ENCODE data around the gene AP1G2.
A peak's percentile ranks its signal among the peaks of the same experiment; 100 is the strongest.

The AP1G2 gene

GRCh38 chr14:23569443-23570151, 2.0 kb upstream of the AP1G2 start:
- no peak for DNase-seq

- DNase-seq: no peak
Observed at GRCh38 chr14:23568600-23569331, 1.2 kb upstream of the AP1G2 start.

- no peak for DNase-seq
Observed at GRCh38 chr14:23568021-23568599, 519 bp upstream of the AP1G2 start.

- DNase-seq: no peak
Observed at GRCh38 chr14:23566778-23567185, 809 bp downstream of the AP1G2 start.

GRCh38 chr14:23566112-23566777, 1.3 kb downstream of the AP1G2 start:
- DNase-seq: no peak

- DNase-seq: no peak
Observed at GRCh38 chr14:23565626-23566025, 2.0 kb downstream of the AP1G2 start.

- no peak for DNase-seq
Observed at GRCh38 chr14:23564876-23565275, 2.7 kb downstream of the AP1G2 start.

- DNase-seq: no peak
Observed at GRCh38 chr14:23564181-23564812, 3.3 kb downstream of the AP1G2 start.

GRCh38 chr14:23563473-23564180, 4.0 kb downstream of the AP1G2 start:
- DNase-seq: no peak

- peak; percentile 63 for DNase-seq
Observed at GRCh38 chr14:23562822-23563472, 4.6 kb downstream of the AP1G2 start.

GRCh38 chr14:23561873-23562821, 5.4 kb downstream of the AP1G2 start:
- DNase-seq: no peak

GRCh38 chr14:23561259-23561658, 6.3 kb downstream of the AP1G2 start:
- no peak for DNase-seq

GRCh38 chr14:23559926-23560520, 7.6 kb downstream of the AP1G2 start:
- DNase-seq: no peak

- DNase-seq: peak; percentile 31
Observed at GRCh38 chr14:23559010-23559925, 8.3 kb downstream of the AP1G2 start.

GRCh38 chr14:23558346-23559009, 9.1 kb downstream of the AP1G2 start:
- no peak for DNase-seq

GRCh38 chr14:23557946-23558345, 9.6 kb downstream of the AP1G2 start:
- DNase-seq: no peak

GRCh38 chr14:23557521-23557920, 10.1 kb downstream of the AP1G2 start:
- DNase-seq: no peak

GRCh38 chr14:23556700-23557440, 10.7 kb downstream of the AP1G2 start:
- DNase-seq: no peak
